Activated CD4-positive, alpha-beta T cell treated with anti-CD3 and anti-CD28 coated beads, Interleukin-2, Interleukin-6, amounts not matched to agents 100 ng/mL and 50 ng/mL, durations not matched to agents 16 hours and 8 hours (primary cell): Measurements from ENCODE around the gene PLA2G4F.

ENCODE experiments used
- DNase-seq: peaks from one replicate; pipeline ENCODE4 v3.0.0-alpha.2; 2020

PLA2G4F gene

GRCh38 chr15:42145546-42146455 is 10.6 kb downstream of the PLA2G4F start:
- no peak for DNase-seq

GRCh38 chr15:42144841-42145375 is 11.5 kb downstream of the PLA2G4F start:
- DNase-seq = no peak

GRCh38 chr15:42143866-42144625 is 12.4 kb downstream of the PLA2G4F start:
- DNase-seq = no peak

GRCh38 chr15:42143356-42143755 is 13.1 kb downstream of the PLA2G4F start:
- no peak for DNase-seq

- DNase-seq = no peak
Measured at GRCh38 chr15:42141795-42142667, 14.4 kb downstream of the PLA2G4F start.

- DNase-seq = no peak
Measured at GRCh38 chr15:42141246-42141645, 15.2 kb downstream of the PLA2G4F start.

- DNase-seq = no peak
Measured at GRCh38 chr15:42140383-42141070, 15.9 kb downstream of the PLA2G4F start.

GRCh38 chr15:42139596-42139995 is 16.8 kb downstream of the PLA2G4F start:
- no peak for DNase-seq

- no peak for DNase-seq
Measured at GRCh38 chr15:42138968-42139386, 17.5 kb downstream of the PLA2G4F start.

GRCh38 chr15:42138411-42138810 is 18.0 kb downstream of the PLA2G4F start:
- no peak for DNase-seq

GRCh38 chr15:42137461-42138261 is 18.8 kb downstream of the PLA2G4F start:
- peak; percentile 41 for DNase-seq

- DNase-seq = no peak
Measured at GRCh38 chr15:42136513-42136912, 19.9 kb downstream of the PLA2G4F start.

GRCh38 chr15:42135351-42135750 is 21.1 kb downstream of the PLA2G4F start:
- no peak for DNase-seq

GRCh38 chr15:42134617-42135245 is 21.7 kb downstream of the PLA2G4F start:
- DNase-seq = no peak

- DNase-seq = peak; percentile 80
Measured at GRCh38 chr15:42133886-42134502, 22.4 kb downstream of the PLA2G4F start.

- no peak for DNase-seq
Measured at GRCh38 chr15:42133356-42133755, 23.1 kb downstream of the PLA2G4F start.

GRCh38 chr15:42131826-42132806 is 24.3 kb downstream of the PLA2G4F start:
- DNase-seq = no peak

GRCh38 chr15:42131006-42131405 is 25.4 kb downstream of the PLA2G4F start:
- DNase-seq = no peak
